ENCODE measurements around the gene AKT1S1.

Gene AKT1S1

DNA sequence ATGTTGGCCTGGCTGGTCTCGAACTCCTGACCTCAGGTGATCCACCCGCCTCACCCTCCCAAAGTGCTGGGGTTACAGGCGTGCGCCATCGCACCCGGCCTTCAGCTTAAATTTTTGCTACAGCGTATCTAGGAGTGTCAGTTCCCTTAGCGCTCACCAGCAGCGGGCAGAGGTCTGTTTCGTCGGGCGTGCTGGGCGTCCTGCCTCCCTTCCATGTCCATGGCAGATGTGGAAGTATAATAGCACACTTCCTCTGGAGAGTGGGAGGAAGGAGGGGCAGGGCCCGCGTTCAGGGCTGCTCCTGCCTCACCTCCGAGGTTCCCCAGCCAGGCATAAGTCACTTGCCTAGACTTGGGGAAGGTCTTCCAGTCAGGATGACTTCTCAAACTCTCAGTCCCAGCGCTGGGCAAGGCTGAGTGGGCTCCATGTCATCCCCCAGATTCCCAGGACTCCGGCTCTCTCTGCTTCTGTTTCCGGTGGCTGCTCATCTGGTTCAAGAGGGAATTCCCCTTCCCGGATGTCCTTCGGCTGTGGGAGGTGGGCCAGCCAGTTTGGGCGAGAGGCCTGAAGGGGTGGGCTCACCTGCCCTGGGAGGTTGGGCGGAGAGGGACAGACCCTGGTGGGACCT is 10.0 kb upstream of the AKT1S1 start:
- in situ Hi-C loops (cut with MboI; ENCODE audit: low sequenced_read_pairs), result no loop called here

- in situ Hi-C loops (cut with MboI; ENCODE audit: low sequenced_read_pairs), result no loop called here
Observed at GRCh38 chr19:49884760-49885159, 7.6 kb upstream of the AKT1S1 start.

DNA sequence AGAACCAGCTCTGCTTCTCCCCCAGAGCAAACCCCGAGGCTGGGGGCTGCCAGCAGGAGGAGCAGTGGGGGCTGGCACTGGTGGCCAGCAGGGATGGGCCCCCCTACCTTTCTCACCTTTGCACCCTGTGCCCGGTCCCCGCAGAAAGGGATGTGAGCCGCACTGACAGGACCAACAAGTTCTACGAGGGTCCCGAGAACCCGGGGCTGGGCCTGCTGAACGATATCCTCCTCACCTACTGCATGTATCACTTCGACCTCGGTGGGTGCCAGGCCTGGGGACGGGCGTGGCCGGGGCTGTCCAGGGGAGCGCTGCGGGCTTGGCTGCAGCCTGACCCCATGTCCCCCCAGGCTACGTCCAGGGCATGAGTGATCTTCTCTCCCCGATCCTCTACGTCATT is 7.0 kb upstream of the AKT1S1 start:
- in situ Hi-C loops (cut with MboI; ENCODE audit: low sequenced_read_pairs), result no loop called here

- in situ Hi-C loops (cut with MboI; ENCODE audit: low sequenced_read_pairs), result no loop called here
Observed at GRCh38 chr19:49883094-49883493, 5.9 kb upstream of the AKT1S1 start.

- in situ Hi-C loops (cut with MboI; ENCODE audit: low sequenced_read_pairs), result no loop called here
Observed at GRCh38 chr19:49882643-49883042, 5.5 kb upstream of the AKT1S1 start.

DNA sequence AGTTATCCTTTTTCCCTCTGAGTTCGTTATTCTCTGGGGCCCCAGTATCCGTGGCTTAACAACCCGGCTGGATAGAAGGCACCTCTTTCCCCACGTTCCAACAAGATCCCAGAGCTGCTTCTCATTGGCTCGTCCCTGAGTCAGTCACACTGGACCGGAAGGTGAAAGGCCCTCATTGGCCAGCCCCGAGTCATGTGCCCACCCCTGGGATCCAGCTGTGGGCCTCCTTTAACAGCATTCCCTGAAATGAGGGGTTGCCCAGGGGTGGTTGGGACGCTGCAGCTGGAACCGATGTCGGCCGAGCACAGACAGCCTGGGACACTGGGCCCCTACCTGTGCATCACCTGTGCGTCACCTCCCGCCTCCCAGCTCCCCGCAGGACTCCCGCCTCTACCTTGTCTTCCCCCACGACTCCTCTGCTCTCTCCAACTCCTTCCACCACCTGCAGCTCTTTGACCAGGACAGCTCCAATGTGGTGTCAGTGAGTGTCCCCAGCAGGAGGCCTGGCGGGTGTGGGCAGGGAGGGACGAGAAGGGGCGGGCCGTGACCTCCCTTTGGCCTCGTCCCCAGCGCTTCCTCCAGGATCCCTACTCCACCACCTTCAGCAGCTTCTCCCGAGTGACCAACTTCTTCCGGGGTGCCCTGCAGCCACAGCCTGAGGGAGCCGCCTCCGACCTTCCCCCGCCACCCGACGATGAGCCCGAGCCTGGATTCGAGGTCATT is 4.7 kb upstream of the AKT1S1 start:
- in situ Hi-C loops (cut with MboI; ENCODE audit: low sequenced_read_pairs), result no loop called here

GRCh38 chr19:49881186-49881585 is 4.0 kb upstream of the AKT1S1 start:
- in situ Hi-C loops (cut with MboI; ENCODE audit: low sequenced_read_pairs), result no loop called here

DNA sequence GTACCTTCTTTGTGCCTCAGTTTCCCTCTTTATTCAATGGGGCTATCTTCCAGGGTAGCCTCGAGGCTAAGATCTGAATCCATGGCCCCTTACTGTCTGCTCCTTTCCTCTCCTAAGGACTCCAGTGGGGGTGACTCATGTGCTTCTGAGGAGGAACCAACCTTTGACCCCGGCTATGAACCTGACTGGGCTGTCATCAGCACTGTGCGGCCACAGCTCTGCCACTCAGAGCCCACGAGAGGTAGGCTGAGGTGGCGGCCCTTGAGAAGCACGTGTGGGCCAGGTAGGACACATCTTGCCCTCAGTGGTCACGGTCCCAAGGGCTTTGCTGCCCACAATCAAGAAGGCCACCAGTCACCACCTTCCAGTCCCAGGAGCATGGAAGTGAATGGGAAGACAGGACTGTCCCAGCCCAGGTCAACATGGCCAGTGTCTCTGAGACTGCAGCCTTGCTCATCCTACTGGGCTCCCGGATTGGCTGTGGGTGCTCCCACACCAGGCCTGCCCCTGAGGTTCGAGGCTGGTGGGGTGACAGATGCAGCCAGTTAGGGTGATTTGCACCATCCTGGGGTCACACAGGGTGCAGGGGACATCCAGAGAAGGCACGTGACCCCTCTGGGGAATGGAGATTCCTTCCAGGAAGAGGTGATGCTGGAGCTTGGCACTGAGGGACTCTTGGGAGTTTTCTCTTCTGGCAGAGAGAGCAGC is 3.2 kb upstream of the AKT1S1 start:
- in situ Hi-C loops (cut with MboI; ENCODE audit: low sequenced_read_pairs), result no loop called here

DNA sequence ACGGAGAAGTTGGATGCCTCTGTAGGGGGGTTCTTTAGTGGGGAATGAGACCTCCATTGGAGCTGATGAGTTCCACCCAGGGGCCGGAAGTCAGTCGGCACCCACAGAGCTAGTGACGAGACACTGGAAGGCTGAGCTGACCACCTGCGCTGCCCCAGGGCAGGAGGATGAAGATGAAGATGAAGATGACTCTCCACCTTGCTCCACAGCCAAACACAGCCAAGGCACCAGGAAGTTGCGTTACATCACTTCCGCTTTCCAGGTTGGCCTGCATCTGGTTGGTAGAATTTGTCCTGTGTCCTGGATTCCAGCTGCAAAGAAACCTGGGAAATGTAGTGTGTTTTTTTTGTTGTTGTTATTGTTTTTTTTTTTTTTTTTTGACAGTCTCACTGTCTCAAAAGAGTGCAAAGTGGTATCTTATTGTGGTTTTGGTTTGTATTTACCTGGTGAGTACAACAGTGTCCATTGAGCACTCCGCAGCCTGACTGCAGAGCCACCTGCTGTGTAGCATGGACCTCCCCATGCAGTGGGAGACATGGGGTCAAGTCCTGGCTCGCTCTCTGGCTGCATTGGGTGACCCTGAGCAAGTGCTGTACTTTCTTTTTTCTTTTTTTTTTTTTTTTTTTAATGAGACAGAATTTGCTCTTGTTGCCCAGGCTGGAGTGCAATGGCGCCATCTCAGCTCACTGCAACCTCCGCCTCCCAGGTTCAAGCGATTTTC is 2.2 kb upstream of the AKT1S1 start:
- in situ Hi-C loops (cut with MboI; ENCODE audit: low sequenced_read_pairs), result no loop called here

DNA sequence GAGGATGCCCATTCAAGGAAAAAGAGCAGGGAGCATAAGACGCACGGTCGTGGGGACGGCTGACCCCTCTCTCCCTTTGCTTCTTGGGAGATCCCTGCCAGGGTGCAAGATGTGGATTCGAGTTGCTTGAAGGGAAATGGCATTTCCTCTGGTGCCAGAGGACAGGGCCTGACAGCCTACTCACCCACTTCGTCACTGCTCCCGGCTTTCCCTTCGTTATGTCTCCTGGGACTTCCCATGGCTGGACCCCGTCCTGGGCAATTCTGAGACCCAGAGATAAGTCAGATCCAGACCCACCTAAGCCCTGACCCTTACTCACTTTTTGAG is 1.6 kb upstream of the AKT1S1 start:
- in situ Hi-C loops (cut with MboI; ENCODE audit: low sequenced_read_pairs), result no loop called here

GRCh38 chr19:49877879-49878743 is 956 bp upstream of the AKT1S1 start:
- in situ Hi-C loops (cut with MboI; ENCODE audit: low sequenced_read_pairs), result no loop called here

GRCh38 chr19:49876422-49877019 is 634 bp downstream of the AKT1S1 start:
- in situ Hi-C loops (cut with MboI; ENCODE audit: low sequenced_read_pairs), result no loop called here

DNA sequence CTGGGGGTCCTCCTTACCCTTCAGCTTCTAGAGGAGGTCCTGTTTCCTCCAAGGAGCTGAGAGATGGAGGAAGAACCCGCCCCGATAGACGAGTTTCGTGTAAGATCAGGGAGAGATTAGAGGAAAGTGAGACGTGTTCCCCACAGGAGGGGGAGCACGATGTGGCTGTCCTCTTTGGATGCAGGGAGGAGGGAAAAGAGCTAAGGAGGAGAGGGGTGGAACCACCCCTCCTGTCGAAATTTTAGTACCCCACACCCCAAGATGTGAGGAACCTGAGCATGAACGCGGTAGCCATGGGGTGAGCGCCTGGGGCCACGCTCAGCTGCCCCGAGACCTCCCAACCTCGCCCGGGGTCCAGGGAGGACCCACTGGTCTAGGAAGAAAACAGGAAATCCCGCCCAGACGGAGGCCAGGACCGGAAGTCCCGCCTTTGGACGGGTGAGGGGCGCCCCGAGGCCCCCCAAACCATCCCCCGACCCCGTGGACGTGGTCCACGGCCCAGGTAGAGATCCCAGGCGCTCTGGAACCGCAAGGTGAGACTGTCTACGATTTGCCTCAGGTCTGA is 1.2 kb downstream of the AKT1S1 start:
- in situ Hi-C loops (cut with MboI; ENCODE audit: low sequenced_read_pairs), result no loop called here

- in situ Hi-C loops (cut with MboI; ENCODE audit: low sequenced_read_pairs), result no loop called here
Observed at GRCh38 chr19:49875177-49875576, 2.0 kb downstream of the AKT1S1 start.

GRCh38 chr19:49874503-49875157 is 2.5 kb downstream of the AKT1S1 start:
- in situ Hi-C loops (cut with MboI; ENCODE audit: low sequenced_read_pairs), result no loop called here

DNA sequence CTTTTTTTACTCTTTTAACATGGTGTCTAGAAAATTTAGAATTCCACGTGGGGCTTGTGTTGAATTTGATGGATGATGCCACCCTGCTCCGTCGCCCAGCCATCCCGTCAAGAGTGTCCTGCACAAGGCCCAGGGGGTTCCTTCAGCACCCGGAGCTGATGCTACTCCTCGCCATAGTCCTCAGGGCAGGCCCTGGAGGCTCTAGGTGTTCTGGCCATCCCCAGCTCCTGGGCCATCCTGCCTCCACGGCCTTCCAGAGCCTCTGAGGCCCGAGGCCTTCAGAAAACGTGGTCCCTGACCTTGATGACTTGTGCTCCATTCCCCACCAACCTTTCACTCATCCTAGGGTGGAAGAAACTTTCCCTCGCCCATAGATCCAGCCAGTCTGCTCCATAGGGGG is 3.3 kb downstream of the AKT1S1 start:
- in situ Hi-C loops (cut with MboI; ENCODE audit: low sequenced_read_pairs), result no loop called here

- in situ Hi-C loops (cut with MboI; ENCODE audit: low sequenced_read_pairs), result no loop called here
Observed at GRCh38 chr19:49873129-49873521, 4.0 kb downstream of the AKT1S1 start.

- in situ Hi-C loops (cut with MboI; ENCODE audit: low sequenced_read_pairs), result no loop called here
Observed at GRCh38 chr19:49872245-49873128, 4.7 kb downstream of the AKT1S1 start.

Data from hTERT RPE-1 (cell line).